Measurements from ENCODE around the gene ANKS3. TPM values are rescaled to one million over a fixed set of nuclear protein-coding genes. Genes with fewer than 3 reads are reported as not detected.
"Not testable (repeated sequence)": the region's sequence is repeated elsewhere in the genome, so short reads cannot be mapped to it uniquely, and the experiment has no call there.

ANKS3 gene
- total RNA-seq, 1 donor from 2014 or later = 16.8 TPM

DNA sequence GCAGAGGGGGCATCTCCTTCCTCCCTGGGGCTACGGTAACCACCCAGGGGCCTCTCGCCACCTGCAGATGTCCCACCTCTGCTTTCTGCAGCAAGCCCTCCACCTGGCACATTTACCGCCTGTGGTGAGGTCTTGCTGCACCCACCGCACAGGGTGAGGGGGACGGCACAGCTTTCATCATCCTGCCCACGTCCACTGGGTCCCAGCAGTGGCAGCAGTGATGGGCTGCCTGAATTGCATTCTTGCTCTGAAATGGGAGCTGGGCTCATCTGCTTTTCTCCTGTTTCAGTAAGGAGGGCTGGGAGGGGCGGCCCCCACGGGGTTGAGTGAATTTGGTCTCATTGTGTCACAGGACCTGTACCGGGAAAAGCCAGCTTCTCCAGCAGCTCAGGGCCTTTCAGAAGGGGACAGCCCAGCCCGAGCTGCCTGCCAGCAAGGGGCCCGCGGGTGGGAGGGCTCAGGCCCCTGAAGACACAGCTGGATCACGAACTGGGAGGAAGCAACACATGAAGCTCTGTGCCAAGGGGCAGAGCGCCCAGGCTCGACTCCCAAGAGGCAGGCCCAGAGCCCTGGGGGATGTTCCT is 13.0 kb upstream of the ANKS3 start:
- Histone ChIP-seq H3K36me3 (ENCODE audit: control insufficient read depth, insufficient read depth, low read length) (peaks cover 4% of the 10 kb centered on the region), H3K27me3 (ENCODE audit: control insufficient read depth, insufficient read depth, low read length) (no peaks in the 10 kb centered on the region), H3K4me3 (ENCODE audit: low read depth, low read length) (no peak overlapping the region)
- TF ChIP-seq, protein P1, sequence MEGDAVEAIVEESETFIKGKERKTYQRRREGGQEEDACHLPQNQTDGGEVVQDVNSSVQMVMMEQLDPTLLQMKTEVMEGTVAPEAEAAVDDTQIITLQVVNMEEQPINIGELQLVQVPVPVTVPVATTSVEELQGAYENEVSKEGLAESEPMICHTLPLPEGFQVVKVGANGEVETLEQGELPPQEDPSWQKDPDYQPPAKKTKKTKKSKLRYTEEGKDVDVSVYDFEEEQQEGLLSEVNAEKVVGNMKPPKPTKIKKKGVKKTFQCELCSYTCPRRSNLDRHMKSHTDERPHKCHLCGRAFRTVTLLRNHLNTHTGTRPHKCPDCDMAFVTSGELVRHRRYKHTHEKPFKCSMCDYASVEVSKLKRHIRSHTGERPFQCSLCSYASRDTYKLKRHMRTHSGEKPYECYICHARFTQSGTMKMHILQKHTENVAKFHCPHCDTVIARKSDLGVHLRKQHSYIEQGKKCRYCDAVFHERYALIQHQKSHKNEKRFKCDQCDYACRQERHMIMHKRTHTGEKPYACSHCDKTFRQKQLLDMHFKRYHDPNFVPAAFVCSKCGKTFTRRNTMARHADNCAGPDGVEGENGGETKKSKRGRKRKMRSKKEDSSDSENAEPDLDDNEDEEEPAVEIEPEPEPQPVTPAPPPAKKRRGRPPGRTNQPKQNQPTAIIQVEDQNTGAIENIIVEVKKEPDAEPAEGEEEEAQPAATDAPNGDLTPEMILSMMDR (IDR thresholded peaks at IDR 0.05; ENCODE audit: insufficient read depth, low read length, severe bottlenecking) = no peak
- no peak for FAIRE-seq
- no peak for DNase-seq (ENCODE audit: low read depth)

DNA sequence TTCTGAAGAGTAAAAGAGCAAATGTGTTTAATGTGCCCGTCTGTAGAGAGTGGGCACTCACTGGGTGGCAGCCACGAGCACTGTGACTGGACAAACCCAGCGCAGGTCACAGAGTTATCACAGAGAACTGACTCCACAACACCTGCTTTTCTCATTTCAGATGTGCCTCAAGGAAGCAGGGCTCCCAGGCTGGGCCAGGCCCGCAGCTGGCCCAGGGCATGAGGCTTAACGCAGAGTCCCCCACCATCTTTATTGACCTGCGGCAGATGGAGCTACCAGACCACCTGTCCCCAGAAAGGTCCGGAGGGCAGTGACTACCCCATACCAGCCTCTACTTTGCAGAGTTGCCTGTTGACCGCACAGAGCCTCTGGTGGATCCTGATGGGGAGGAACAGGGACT is 12.1 kb upstream of the ANKS3 start:
- Histone ChIP-seq H3K27me3 (ENCODE audit: control insufficient read depth, insufficient read depth, low read length) (no peaks in the 10 kb centered on the region), H3K4me3 (ENCODE audit: low read depth, low read length) (no peak overlapping the region), H3K36me3 (ENCODE audit: control insufficient read depth, insufficient read depth, low read length) (peaks cover 3% of the 10 kb centered on the region)
- TF ChIP-seq, protein P1 (IDR thresholded peaks at IDR 0.05; ENCODE audit: insufficient read depth, low read length, severe bottlenecking) = no peak
- FAIRE-seq (no peak), DNase-seq (ENCODE audit: low read depth) (no peak)

DNA sequence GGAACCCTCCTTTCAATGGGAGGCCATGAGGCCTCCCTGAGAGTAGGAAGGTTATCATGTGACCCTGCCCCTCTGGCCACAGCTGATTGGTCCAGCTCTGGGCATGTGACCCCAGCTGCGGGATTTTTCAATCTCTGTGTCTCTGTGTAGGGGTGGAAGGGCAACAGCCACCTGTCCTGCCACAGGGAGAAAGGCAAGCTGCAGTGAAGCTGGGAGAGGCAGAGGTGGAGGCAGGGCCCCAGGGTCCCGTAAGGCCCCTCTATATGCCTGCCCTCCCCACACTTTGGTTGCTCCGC is 11.2 kb upstream of the ANKS3 start:
- Histone ChIP-seq H3K27me3 (ENCODE audit: control insufficient read depth, insufficient read depth, low read length) (no peaks in the 10 kb centered on the region), H3K36me3 (ENCODE audit: control insufficient read depth, insufficient read depth, low read length) (no peaks in the 10 kb centered on the region), H3K4me3 (ENCODE audit: low read depth, low read length) (no peak overlapping the region)
- TF ChIP-seq, protein P1 (IDR thresholded peaks at IDR 0.05; ENCODE audit: insufficient read depth, low read length, severe bottlenecking) = no peak
- no peak for FAIRE-seq
- DNase-seq (ENCODE audit: low read depth) = no peak

DNA sequence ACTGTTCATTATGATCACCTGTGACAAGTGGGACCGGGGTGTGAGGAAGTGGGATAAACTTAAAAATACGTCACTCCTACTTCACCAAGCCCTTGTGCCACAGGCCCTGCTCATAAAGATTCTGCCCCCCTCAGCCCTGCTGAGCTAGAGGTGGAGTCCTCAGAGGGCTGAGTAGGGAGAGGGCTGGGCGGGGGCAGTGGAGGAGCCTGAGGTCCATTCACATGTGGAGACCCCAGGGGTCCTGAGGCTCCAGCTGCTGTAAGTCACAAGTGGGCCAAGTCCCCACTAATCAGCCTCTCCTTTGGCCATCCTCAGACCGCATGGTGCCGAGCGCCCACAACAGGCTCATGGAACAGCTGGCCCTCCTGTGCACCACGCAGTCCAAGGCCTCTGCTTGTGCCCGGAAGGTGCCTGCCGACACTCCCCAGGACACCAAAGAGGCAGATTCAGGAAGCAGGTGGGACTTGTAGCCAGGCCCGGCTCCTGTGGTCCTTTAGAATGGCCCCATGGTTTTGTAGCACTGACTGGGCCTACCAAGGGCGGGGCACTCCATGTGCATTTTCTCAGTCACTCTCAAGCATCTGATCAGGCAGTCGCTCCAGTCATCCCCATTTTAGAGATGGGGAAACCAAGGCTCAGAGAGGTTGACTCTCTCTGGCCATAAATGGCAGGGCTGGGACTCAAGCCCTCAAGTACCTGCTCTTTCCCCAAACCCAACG is 10.6 kb upstream of the ANKS3 start:
- FAIRE-seq = no peak

DNA sequence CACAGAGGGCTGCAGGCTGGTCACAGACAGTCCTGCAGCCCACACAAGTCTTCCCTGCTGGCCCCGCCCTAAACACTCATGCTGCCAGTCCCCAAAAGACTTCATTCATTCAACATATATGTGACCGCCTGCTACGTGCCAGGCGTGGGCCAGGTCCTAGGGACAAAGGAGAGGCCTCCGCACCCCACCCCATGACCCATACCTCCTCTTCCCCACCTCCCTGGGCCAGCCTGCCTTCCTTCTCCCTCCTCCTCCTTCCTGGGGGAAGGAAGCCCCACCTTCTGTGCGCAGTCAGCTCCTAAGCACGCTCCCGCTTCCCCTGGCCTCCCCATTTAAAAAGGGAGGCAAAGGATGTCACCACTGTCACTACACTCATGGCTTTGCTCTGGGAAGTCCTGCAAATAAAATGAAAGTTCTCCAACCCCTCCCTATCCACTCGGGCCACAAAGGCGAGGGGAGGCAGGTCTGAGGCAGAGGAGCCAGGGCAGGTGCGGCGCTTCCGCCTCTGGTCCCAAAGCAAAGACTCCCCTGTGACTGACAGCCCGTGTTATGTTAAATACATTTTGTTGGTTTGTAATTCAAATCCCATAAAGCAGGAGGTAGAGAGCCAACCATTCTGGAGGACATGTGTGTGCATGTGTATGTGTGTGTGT is 9.3 kb upstream of the ANKS3 start:
- Histone ChIP-seq H3K36me3 (ENCODE audit: control insufficient read depth, insufficient read depth, low read length) (no peaks in the 10 kb centered on the region), H3K27me3 (ENCODE audit: control insufficient read depth, insufficient read depth, low read length) (no peaks in the 10 kb centered on the region), H3K4me3 (ENCODE audit: low read depth, low read length) (peak overlapping the region; percentile 34)
- DNase-seq (ENCODE audit: low read depth) (peak; percentile 47), FAIRE-seq (no peak)
- TF ChIP-seq, protein P1 (IDR thresholded peaks at IDR 0.05; ENCODE audit: insufficient read depth, low read length, severe bottlenecking) = no peak

More for the DNA sequence above, 10.6 kb upstream of the ANKS3 start:
- no peak overlapping the region for H3K4me3 ChIP-seq (ENCODE audit: low read depth, low read length)
- H3K36me3 ChIP-seq (ENCODE audit: control insufficient read depth, insufficient read depth, low read length) = no peaks in the 10 kb centered on the region
- DNase-seq (ENCODE audit: low read depth) = no peak
- no peaks in the 10 kb centered on the region for H3K27me3 ChIP-seq (ENCODE audit: control insufficient read depth, insufficient read depth, low read length)
- TF ChIP-seq, protein P1 (IDR thresholded peaks at IDR 0.05; ENCODE audit: insufficient read depth, low read length, severe bottlenecking) = no peak

DNA sequence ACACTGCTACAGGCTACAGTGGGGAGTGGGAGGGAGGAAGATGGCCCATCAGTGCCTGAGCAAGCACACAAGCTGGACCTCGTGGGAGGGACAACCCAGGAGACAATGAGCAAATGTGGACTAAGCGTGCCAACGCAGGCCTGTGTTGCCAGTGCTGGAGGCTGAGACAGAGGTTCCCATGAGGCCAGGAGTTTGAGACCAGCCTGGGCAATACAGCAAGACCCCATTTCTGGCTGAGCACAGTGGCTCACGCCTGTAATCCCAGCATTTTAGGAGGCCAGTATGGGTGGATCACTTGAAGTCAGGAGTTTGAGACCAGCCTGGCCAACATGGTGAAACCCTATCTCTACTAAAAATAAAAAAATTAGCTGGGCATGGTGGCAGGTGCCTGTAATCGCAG is 4.3 kb upstream of the ANKS3 start:
- H3K36me3 ChIP-seq (ENCODE audit: control insufficient read depth, insufficient read depth, low read length); FAIRE-seq; H3K27me3 ChIP-seq (ENCODE audit: control insufficient read depth, insufficient read depth, low read length); DNase-seq (ENCODE audit: low read depth); H3K4me3 ChIP-seq (ENCODE audit: low read depth, low read length): not testable (repeated sequence)
